Astrocyte of the spinal cord (primary cell): ENCODE data around the gene SLC37A3.
"Not testable (repeated sequence)": the region's sequence is repeated elsewhere in the genome, so short reads cannot be mapped to it uniquely, and the experiment has no call there.

Source experiments
- DNase-seq: peaks from one replicate; pipeline ENCODE4 v3.0.0; 2011; ENCODE audit warnings: low read depth, low spot score
- H3K4me3 ChIP-seq: 2 replicates; pipeline ENCODE4 v1.5.1; 2011; ENCODE audit warnings: low read depth, mild to moderate bottlenecking, low read length, moderate library complexity
- CTCF ChIP-seq: IDR thresholded peaks from 2 replicates; pipeline ENCODE4 v1.5.1; 2012; ENCODE audit warnings: low read depth, mild to moderate bottlenecking, low read length, inconsistent platforms
- in situ Hi-C: cut with HindIII; loops from 2 replicates; pipeline ENCODE4 v1.10.0; 2017; ENCODE audit warnings: low sequenced_read_pairs

Gene SLC37A3

GRCh38 chr7:140418653-140419052 is 20.3 kb upstream of the SLC37A3 start:
- in situ Hi-C loops: no loop called here
- no peak for TF ChIP-seq CTCF
- H3K4me3 ChIP-seq: no peak overlapping the region
- no peak for DNase-seq

- in situ Hi-C loops, H3K4me3 ChIP-seq, DNase-seq: not testable (repeated sequence)
Observed at GRCh38 chr7:140418156-140418472, 19.8 kb upstream of the SLC37A3 start.

- no peak for TF ChIP-seq CTCF
- in situ Hi-C loops: no loop called here
- no peak overlapping the region for H3K4me3 ChIP-seq
- no peak for DNase-seq
Observed at GRCh38 chr7:140417456-140418155, 19.3 kb upstream of the SLC37A3 start.

- H3K4me3 ChIP-seq: no peak overlapping the region
- in situ Hi-C loops: no loop called here
- no peak for TF ChIP-seq CTCF
- no peak for DNase-seq
Observed at GRCh38 chr7:140416560-140416959, 18.2 kb upstream of the SLC37A3 start.

GRCh38 chr7:140415816-140416215 is 17.5 kb upstream of the SLC37A3 start:
- DNase-seq, H3K4me3 ChIP-seq, in situ Hi-C loops: not testable (repeated sequence)

GRCh38 chr7:140415361-140415760 is 17.0 kb upstream of the SLC37A3 start:
- no peak overlapping the region for H3K4me3 ChIP-seq
- TF ChIP-seq CTCF: no peak
- no peak for DNase-seq
- in situ Hi-C loops: no loop called here

- no peak for TF ChIP-seq CTCF
- DNase-seq: no peak
- no peak overlapping the region for H3K4me3 ChIP-seq
- in situ Hi-C loops: no loop called here
Observed at GRCh38 chr7:140404565-140405065, 6.3 kb upstream of the SLC37A3 start.
